T-helper 2 cell (primary cell): ENCODE data around the gene PPP2R2D.

Source experiments
- DNase-seq, 5 experiments: peaks; one replicate each; pipeline versions ENCODE4 v3.0.0 to v3.0.0-alpha.2; 2012 to 2022

The PPP2R2D gene

GRCh38 chr10:132003282-132003924 is 102.6 kb downstream of the PPP2R2D start:
- DNase-seq: no peak

GRCh38 chr10:132004052-132004451 is 103.2 kb downstream of the PPP2R2D start:
- no peak for DNase-seq

- DNase-seq: no peak
These were observed 104.3 kb downstream of the PPP2R2D start for GRCh38 chr10:132005147-132005546.

GRCh38 chr10:132006966-132007365 is 106.2 kb downstream of the PPP2R2D start:
- DNase-seq: no peak

GRCh38 chr10:132007681-132008080 is 106.9 kb downstream of the PPP2R2D start:
- no peak for DNase-seq
